Neuronal stem cell (in vitro differentiated cells): ENCODE data around the gene RPS26. TPM values are rescaled to one million over a fixed set of nuclear protein-coding genes. Genes with fewer than 3 reads are reported as not detected.
A peak's percentile ranks its signal among the peaks of the same experiment; 100 is the strongest.

Experiments used
- DNase-seq: peaks from one replicate; pipeline ENCODE4 v3.0.0-alpha.2; 2013; ENCODE audit warnings: low spot score
- H2AFZ ChIP-seq: one replicate; pipeline ENCODE4 v1.6.1; 2013; ENCODE audit warnings: mild to moderate bottlenecking, low read length, inconsistent platforms
- H2AK5ac ChIP-seq: 2 replicates; pipeline ENCODE4 v1.6.1; 2013; ENCODE audit warnings: low read depth, mild to moderate bottlenecking, inconsistent platforms, low read length, moderate library complexity, mixed read lengths
- H2BK120ac ChIP-seq: 2 replicates; pipeline ENCODE4 v1.6.1; 2013; ENCODE audit warnings: low read depth, mild to moderate bottlenecking, inconsistent platforms, low read length, moderate library complexity, mixed read lengths
- H2BK12ac ChIP-seq: one replicate; pipeline ENCODE4 v1.6.1; 2013; ENCODE audit warnings: low read length, inconsistent platforms
- H2BK15ac ChIP-seq: 2 replicates; pipeline ENCODE4 v1.6.1; 2013; ENCODE audit warnings: mild to moderate bottlenecking, low read length, inconsistent platforms, mixed read lengths
- H2BK5ac ChIP-seq: one replicate; pipeline ENCODE4 v1.6.1; 2013; ENCODE audit warnings: inconsistent platforms, mild to moderate bottlenecking, low read length, moderate library complexity
- H3K14ac ChIP-seq: one replicate; pipeline ENCODE4 v1.6.1; 2013; ENCODE audit warnings: low read length, inconsistent platforms
- H3K18ac ChIP-seq: 2 replicates; pipeline ENCODE4 v1.6.1; 2013; ENCODE audit warnings: low read length, inconsistent platforms
- H3K23ac ChIP-seq: 2 replicates; pipeline ENCODE4 v1.6.1; 2013; ENCODE audit warnings: low read depth, mild to moderate bottlenecking, mixed read lengths, low read length, inconsistent platforms; ENCODE audit not compliant: poor library complexity
- H3K27ac ChIP-seq: replicated peaks from 3 replicates; pipeline ENCODE4 v1.5.1; 2013; ENCODE audit warnings: low read length, inconsistent platforms
- H3K27me3 ChIP-seq, 3 experiments: 2 replicates each; pipeline ENCODE4 v1.6.1; 2013; ENCODE audit warnings: low read length in 3 of 3, mild to moderate bottlenecking in 2 of 3, inconsistent platforms in 1 of 3, low read depth in 1 of 3, mixed read lengths in 1 of 3, moderate library complexity in 1 of 3; ENCODE audit not compliant: control insufficient read depth in 3 of 3, insufficient read depth in 3 of 3
- H3K36me3 ChIP-seq, 2 donors: replicated peaks in 1 of 2; 2 replicates each; pipeline ENCODE4 v1.6.1; 2013; ENCODE audit warnings: low read length in 2 of 2; ENCODE audit not compliant: control insufficient read depth in 2 of 2, insufficient read depth in 2 of 2
- H3K4ac ChIP-seq: 2 replicates; pipeline ENCODE4 v1.6.1; 2013; ENCODE audit warnings: inconsistent platforms, mild to moderate bottlenecking, low read length, moderate library complexity
- H3K4me1 ChIP-seq, 2 donors: 1 replicate in 1 of 2; 2 replicates in 1 of 2; pipeline ENCODE4 v1.6.1; 2013; ENCODE audit warnings: low read length in 2 of 2, low read depth in 1 of 2; ENCODE audit not compliant: control insufficient read depth in 2 of 2, insufficient read depth in 1 of 2
- H3K4me2 ChIP-seq: one replicate; pipeline ENCODE4 v1.6.1; 2013; ENCODE audit warnings: mild to moderate bottlenecking, low read length, inconsistent platforms; ENCODE audit not compliant: insufficient read depth, poor library complexity, severe bottlenecking
- H3K4me3 ChIP-seq, 2 donors: 2 replicates each; pipeline ENCODE4 v1.5.1; 2013; ENCODE audit warnings: low read length in 2 of 2, mild to moderate bottlenecking in 2 of 2, inconsistent platforms in 1 of 2, moderate library complexity in 1 of 2
- H3K79me1 ChIP-seq: one replicate; pipeline ENCODE4 v1.6.1; 2013; ENCODE audit warnings: low read depth, mild to moderate bottlenecking, inconsistent platforms, low read length, moderate library complexity
- H3K9ac ChIP-seq: one replicate; pipeline ENCODE4 v1.6.1; 2013; ENCODE audit warnings: mild to moderate bottlenecking, low read depth, low read length, inconsistent platforms; ENCODE audit not compliant: poor library complexity
- H3K9me3 ChIP-seq, 2 donors: replicated peaks in 1 of 2; 2 replicates each; pipeline versions ENCODE3 to v1.6.1; 2013; ENCODE audit warnings: low read length in 2 of 2, mild to moderate bottlenecking in 2 of 2, inconsistent platforms in 1 of 2, low read depth in 1 of 2, mixed read lengths in 1 of 2, moderate library complexity in 1 of 2; ENCODE audit not compliant: control insufficient read depth in 2 of 2, insufficient read depth in 1 of 2
- H4K8ac ChIP-seq: one replicate; pipeline ENCODE4 v1.6.1; 2013; ENCODE audit warnings: low read depth, mild to moderate bottlenecking, inconsistent platforms, low read length, moderate library complexity
- H4K91ac ChIP-seq: one replicate; pipeline ENCODE4 v1.6.1; 2013; ENCODE audit warnings: low read length, low read depth, mild to moderate bottlenecking, inconsistent platforms; ENCODE audit not compliant: poor library complexity
- WGBS, 2 donors: extraction: QIAGEN DNeasy Blood & Tissue Kit; methylation state at CpG; one replicate each; pipeline ENCODE4 v1.1.7; 2013; ENCODE audit warnings: missing lambda C conversion rate in 2 of 2, mixed read lengths in 1 of 2; ENCODE audit not compliant: insufficient read length in 2 of 2, insufficient replicate concordance in 1 of 2; ENCODE audit errors: extremely low coverage in 2 of 2; 5-methylcytosine and 5-hydroxymethylcytosine counted together
- polyA plus RNA-seq, 2 experiments: library from polyadenylated mRNA; stranded (reverse); fragments of 200-250 nt; gene quantifications; one replicate each; pipeline ENCODE4 v1.2.3, GENCODE V29; 2013

Gene RPS26
- 589 TPM for polyA plus RNA-seq (2013, experiment 1 of 2)
- polyA plus RNA-seq (2013, experiment 2 of 2), result 551 TPM

DNA sequence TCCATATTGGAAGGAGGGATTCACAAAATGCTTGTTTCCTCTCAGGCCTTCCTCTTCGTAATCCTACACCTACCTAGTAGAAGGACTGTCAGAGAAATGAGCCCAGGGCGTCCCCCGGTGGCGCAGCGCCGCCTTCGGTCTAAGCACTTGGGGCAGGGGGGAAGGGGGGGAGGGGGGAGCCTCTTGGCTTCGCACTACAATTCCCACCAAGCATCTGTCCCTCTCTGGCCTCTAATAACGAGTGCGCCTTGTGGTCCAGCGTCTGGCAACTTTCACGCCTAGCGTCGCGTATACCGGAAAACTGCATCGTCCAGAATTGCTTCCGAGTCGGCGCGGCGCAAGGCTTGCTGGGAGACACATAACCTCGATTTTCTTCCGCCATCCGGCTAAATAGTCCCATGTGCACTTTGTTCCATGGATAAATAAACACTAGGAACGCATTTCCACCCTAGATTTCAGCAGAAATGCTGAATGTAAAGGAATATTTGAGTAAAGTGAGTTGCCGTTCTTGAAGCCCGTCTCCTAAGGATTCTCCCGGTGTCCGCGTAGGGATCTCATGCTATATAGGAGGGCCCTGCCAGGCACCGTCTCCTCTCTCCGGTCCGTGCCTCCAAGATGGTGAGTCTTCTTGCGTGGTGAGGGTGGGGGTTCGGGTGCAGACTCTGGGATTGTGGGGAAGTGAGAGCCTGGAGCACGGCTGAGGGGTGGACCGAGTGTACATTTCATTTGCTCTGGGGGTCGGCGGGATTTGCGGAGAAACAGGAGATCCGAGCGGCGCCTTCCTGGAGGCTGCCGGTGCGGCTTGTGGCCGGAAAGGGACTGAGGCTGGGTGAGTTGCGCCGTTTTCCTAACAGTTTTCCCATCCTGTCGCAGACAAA lies at the start of gene RPS26:
TSS of gene RPS26 (plus strand) at position 367 of the 878 bp plus-strand sequence. CDS start at position 616, 249 bp downstream.
- Histone ChIP-seq H3K4ac (no peak within 1 kb of the TSS), H3K14ac (no peak within 1 kb of the TSS), H3K36me3 (peaks cover 24 to 57% of the 10 kb centered on the region in 2 donors), H2AFZ (peak within 1 kb of the TSS; percentile 89), H2BK5ac (no peak within 1 kb of the TSS), H4K8ac (no peak within 1 kb of the TSS), H4K91ac (no peak within 1 kb of the TSS), H2BK15ac (no peak within 1 kb of the TSS), H3K27me3 (no peaks in the 10 kb centered on the region), H3K9me3 (no peaks in the 10 kb centered on the region), H3K18ac (peak within 1 kb of the TSS; percentile 89), H3K9ac (peak within 1 kb of the TSS; percentile 71), H3K23ac (peak within 1 kb of the TSS; percentile 99), H2AK5ac (no peak within 1 kb of the TSS), H3K4me1 (peaks cover 5 to 22% of the 10 kb centered on the region in 2 donors), H2BK12ac (no peak within 1 kb of the TSS), H3K79me1 (peaks cover 5% of the 10 kb centered on the region), H3K27ac (peak within 1 kb of the TSS; percentile 82), H2BK120ac (no peak within 1 kb of the TSS), H3K4me2 (peak within 1 kb of the TSS; percentile 63), H3K4me3 (peak within 1 kb of the TSS; percentile 83 to 95)
- peak; percentile 99 for DNase-seq
- WGBS, 2 donors, result no CpG with 5 or more reads among the region's 50 CpGs

GRCh38 chr12:55993230-55993853 lies 48.4 kb upstream of the RPS26 start:
- Histone ChIP-seq H3K36me3 (peaks cover 37 to 70% of the 10 kb centered on the region in 2 donors), H3K27ac (no peak overlapping the region)

DNA sequence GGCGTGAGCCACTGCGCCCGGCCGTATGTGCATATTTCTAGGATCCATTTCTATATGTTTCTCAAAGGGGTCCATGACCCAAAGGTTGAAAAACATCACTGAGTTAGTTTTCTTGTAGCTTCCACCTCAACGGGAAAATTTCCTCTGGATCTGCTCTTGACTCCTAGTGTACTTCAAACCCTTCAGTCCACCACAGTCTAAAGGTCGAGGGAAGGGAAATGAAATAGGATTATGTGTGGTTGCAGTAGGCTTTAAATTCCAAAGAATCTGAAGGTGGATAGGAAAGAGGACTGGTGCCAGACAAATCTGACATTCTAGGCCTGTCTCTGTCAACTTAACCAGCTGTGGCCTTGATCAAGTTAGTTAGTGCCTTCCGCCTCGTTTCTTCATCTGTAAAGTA lies 46.4 kb upstream of the RPS26 start:
- Histone ChIP-seq H2BK12ac (no peak overlapping the region), H3K18ac (no peak overlapping the region), H4K8ac (no peak overlapping the region), H2AFZ (no peak overlapping the region), H2AK5ac (no peak overlapping the region), H3K14ac (no peak overlapping the region), H2BK120ac (no peak overlapping the region), H3K27me3 (no peaks in the 10 kb centered on the region), H3K27ac (no peak overlapping the region), H3K4me3 (no peak overlapping the region), H4K91ac (no peak overlapping the region), H3K9me3 (no peaks in the 10 kb centered on the region), H3K36me3 (peaks cover 32 to 53% of the 10 kb centered on the region in 2 donors), H3K9ac (no peak overlapping the region), H3K4me2 (no peak overlapping the region), H3K79me1 (no peaks in the 10 kb centered on the region), H3K4ac (no peak overlapping the region), H3K23ac (no peak overlapping the region), H2BK5ac (no peak overlapping the region), H3K4me1 (peaks cover 0 to 4% of the 10 kb centered on the region in 2 donors), H2BK15ac (no peak overlapping the region)
- no CpG with 5 or more reads among the region's 8 CpGs for WGBS, 2 donors
- no peak for DNase-seq

More at GRCh38 chr12:55993230-55993853, 48.4 kb upstream of the RPS26 start:
- no peaks in the 10 kb centered on the region for H3K27me3 ChIP-seq
- no peak overlapping the region for H3K9ac ChIP-seq
- H2BK5ac ChIP-seq, result no peak overlapping the region
- WGBS, 2 donors, result no CpG with 5 or more reads among the region's 4 CpGs
- H3K9me3 ChIP-seq, result no peaks in the 10 kb centered on the region
- H2AFZ ChIP-seq, result no peak overlapping the region
- no peak overlapping the region for H2BK12ac ChIP-seq
- H3K4ac ChIP-seq, result no peak overlapping the region
- no peak overlapping the region for H2BK120ac ChIP-seq
- H2AK5ac ChIP-seq, result no peak overlapping the region
- H3K4me2 ChIP-seq, result no peak overlapping the region
- no peak overlapping the region for H2BK15ac ChIP-seq
- no peak overlapping the region for H3K18ac ChIP-seq
- H3K4me3 ChIP-seq, result no peak overlapping the region
- DNase-seq, result no peak
- no peak overlapping the region for H3K14ac ChIP-seq
- H3K4me1 ChIP-seq, result peaks cover 0 to 4% of the 10 kb centered on the region in 2 donors
- H4K91ac ChIP-seq, result no peak overlapping the region
- no peak overlapping the region for H3K23ac ChIP-seq
- H4K8ac ChIP-seq, result no peak overlapping the region
- no peaks in the 10 kb centered on the region for H3K79me1 ChIP-seq

DNA sequence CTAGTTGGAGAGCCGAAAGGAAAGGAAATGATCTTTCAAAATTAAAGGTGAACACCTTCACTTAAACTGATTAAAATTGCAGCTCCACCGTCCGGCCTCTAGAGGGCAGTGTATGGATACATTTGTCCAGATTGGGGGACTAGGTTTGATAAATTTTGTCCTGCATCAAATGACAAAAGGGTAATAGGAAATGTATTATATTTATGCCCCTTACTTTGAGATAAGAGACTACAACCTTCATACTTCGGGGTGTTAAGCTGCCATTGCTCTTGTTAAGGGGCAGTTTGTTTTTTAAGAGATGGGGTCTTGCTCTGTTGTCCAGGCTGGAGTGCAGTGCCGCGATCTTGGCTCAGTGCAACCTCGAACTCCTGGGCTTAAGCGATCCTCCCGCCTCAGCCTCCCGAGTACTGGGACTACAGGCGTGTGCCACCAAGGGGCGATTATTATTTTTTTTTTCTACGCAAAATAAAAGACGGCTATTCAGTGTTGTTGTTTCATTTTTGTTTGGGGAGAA lies 45.5 kb upstream of the RPS26 start:
- Histone ChIP-seq H2BK15ac (no peak overlapping the region), H2BK5ac (no peak overlapping the region), H2BK120ac (no peak overlapping the region), H3K27me3 (no peaks in the 10 kb centered on the region), H3K4ac (no peak overlapping the region), H2BK12ac (no peak overlapping the region), H3K4me2 (no peak overlapping the region), H3K14ac (no peak overlapping the region), H4K8ac (no peak overlapping the region), H3K4me1 (peaks cover 0 to 4% of the 10 kb centered on the region in 2 donors), H2AFZ (no peak overlapping the region), H3K79me1 (no peaks in the 10 kb centered on the region), H3K4me3 (peak overlapping the region in 1 of 2 donors; percentile 78), H3K23ac (no peak overlapping the region), H3K9me3 (no peaks in the 10 kb centered on the region), H3K36me3 (peaks cover 24 to 44% of the 10 kb centered on the region in 2 donors), H2AK5ac (no peak overlapping the region), H3K9ac (no peak overlapping the region), H4K91ac (no peak overlapping the region), H3K27ac (peak overlapping the region; percentile 64), H3K18ac (no peak overlapping the region)
- DNase-seq, result peak; percentile 54
- no CpG with 5 or more reads among the region's 14 CpGs for WGBS, 2 donors
